Gastrocnemius medialis (tissue), 4 donors: ENCODE data around the gene THAP7. TPM values are rescaled to one million over a fixed set of nuclear protein-coding genes. Genes with fewer than 3 reads are reported as not detected.
"Not testable (repeated sequence)": the region's sequence is repeated elsewhere in the genome, so short reads cannot be mapped to it uniquely, and the experiment has no call there.

Source experiments
- ATAC-seq, 2 donors: fragments of 150-250 bp; one replicate each; pipeline ENCODE4 v1.9.1; 2016
- DNase-seq, 2 donors: peaks; one replicate each; pipeline ENCODE4 v3.0.0-alpha.2; 2019
- H3K27ac ChIP-seq, 4 donors: fragments of 200-600 bp; sonication (generic); 1 replicate in 1 of 4; 2 replicates in 3 of 4; pipeline ENCODE4 v1.5.1; 2016 to 2018; ENCODE audit warnings: mild to moderate bottlenecking in 2 of 4, moderate library complexity in 1 of 4
- H3K27me3 ChIP-seq, 3 donors: fragments of 200-600 bp; sonication (generic) in 2 of 3; 1 replicate in 1 of 3; 2 replicates in 2 of 3; pipeline versions ENCODE4 v1.5.1 to v1.6.0; 2016 to 2019; ENCODE audit warnings: mild to moderate bottlenecking in 1 of 3, moderate library complexity in 1 of 3
- H3K36me3 ChIP-seq, 2 donors: fragments of 200-600 bp; sonication (generic) in 1 of 2; one replicate each; pipeline ENCODE4 v1.5.1; 2017 to 2018
- H3K4me1 ChIP-seq, 2 donors: fragments of 200-600 bp; sonication (generic) in 1 of 2; one replicate each; pipeline ENCODE4 v1.5.1; 2016 to 2017; ENCODE audit warnings: mild to moderate bottlenecking in 2 of 2
- H3K4me3 ChIP-seq, 4 donors: fragments of 200-600 bp; sonication (generic) in 3 of 4; 1 replicate in 1 of 4; 2 replicates in 3 of 4; pipeline ENCODE4 v1.5.1; 2016 to 2019; ENCODE audit warnings: mild to moderate bottlenecking in 2 of 4
- H3K9me3 ChIP-seq, 3 donors: fragments of 200-600 bp; sonication (generic) in 2 of 3; 1 replicate in 1 of 3; 2 replicates in 2 of 3; pipeline ENCODE4 v1.5.1; 2016 to 2019
- POLR2A ChIP-seq, 2 donors: fragments of 450-650 bp; IDR thresholded peaks; one replicate each; pipeline ENCODE4 v1.6.1; 2017; ENCODE audit warnings: antibody characterized with exemption in 2 of 2, mild to moderate bottlenecking in 2 of 2, moderate library complexity in 2 of 2
- in situ Hi-C, 4 donors: fragments of 200-750 bp; cut with MboI; loops; one replicate each; pipeline versions ENCODE4 v1.15.0 to v1.8.0; 2017; ENCODE audit warnings: low sequenced_read_pairs in 4 of 4
- intact Hi-C: fragments of 100-400 bp; cut with DNase I; formaldehyde crosslinking; loops from one replicate; pipeline ENCODE4 v1.15.1; 2023; ENCODE audit warnings: low total_unique reads
- total RNA-seq, 4 donors: library from RNA; depleted of rRNA; stranded (reverse); fragments of >200 nt; gene quantifications; one replicate each; pipeline versions ENCODE4 v1.1.0 to v1.2.3, GENCODE V29; 2016
- TF ChIP-seq, protein P1 (sequence below), 5 experiments: fragments of 450-650 bp in 3 of 5; fragments of 200-600 bp in 2 of 5; sonication (generic) in 2 of 5; IDR thresholded peaks in 4 of 5; conservative IDR thresholded peaks in 1 of 5; 1 replicate in 4 of 5; 2 replicates in 1 of 5; pipeline ENCODE4 v1.5.1; 2016 to 2019; ENCODE audit warnings: antibody characterized with exemption in 5 of 5, mild to moderate bottlenecking in 3 of 5, moderate library complexity in 3 of 5

The THAP7 gene
- total RNA-seq, 4 donors from 2014 or later = 44.8 to 76.2 (median 61.7) TPM

DNA sequence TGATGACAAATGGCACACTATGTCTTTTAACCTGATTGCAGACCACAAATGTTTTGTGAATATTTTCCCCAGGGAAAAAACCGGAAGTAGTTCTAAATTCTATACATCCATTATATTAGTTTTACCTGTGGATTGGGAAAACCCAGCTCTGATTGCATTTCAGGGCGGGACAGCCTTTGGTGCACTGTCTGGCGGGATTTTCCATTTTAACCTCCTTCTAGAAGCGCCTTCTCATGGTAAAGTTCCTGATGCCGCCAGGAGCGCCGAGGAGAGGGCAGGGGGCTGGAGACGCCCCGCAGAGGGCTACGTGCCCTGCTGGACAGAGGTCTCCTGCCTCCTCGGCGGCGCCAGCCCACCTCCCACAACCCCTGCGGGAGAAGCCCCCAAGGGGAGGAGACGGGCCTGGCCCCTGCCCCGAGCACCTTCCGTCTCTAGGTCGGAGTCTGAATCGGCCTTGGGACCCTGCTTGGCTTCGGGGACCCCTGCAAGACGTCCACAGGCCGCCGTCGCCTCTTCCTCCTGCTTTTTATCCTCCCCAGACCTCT lies 11.8 kb upstream of the THAP7 start:
- Histone ChIP-seq H3K4me1 (peaks cover 12 to 26% of the 10 kb centered on the region in 2 donors), H3K36me3 (no peaks in the 10 kb centered on the region), H3K27ac (peak overlapping the region; percentile 90 to 96 (median 94)), H3K27me3 (no peaks in the 10 kb centered on the region), H3K9me3 (no peaks in the 10 kb centered on the region), H3K4me3 (peak overlapping the region; percentile 56 to 81 (median 73))
- ATAC-seq (no peak), DNase-seq (no peak)
- in situ Hi-C loops (no loop called here), intact Hi-C loops (no loop called here)
- TF ChIP-seq POLR2A (IDR thresholded peaks at IDR 0.05) = no peak
- TF ChIP-seq, protein P1, sequence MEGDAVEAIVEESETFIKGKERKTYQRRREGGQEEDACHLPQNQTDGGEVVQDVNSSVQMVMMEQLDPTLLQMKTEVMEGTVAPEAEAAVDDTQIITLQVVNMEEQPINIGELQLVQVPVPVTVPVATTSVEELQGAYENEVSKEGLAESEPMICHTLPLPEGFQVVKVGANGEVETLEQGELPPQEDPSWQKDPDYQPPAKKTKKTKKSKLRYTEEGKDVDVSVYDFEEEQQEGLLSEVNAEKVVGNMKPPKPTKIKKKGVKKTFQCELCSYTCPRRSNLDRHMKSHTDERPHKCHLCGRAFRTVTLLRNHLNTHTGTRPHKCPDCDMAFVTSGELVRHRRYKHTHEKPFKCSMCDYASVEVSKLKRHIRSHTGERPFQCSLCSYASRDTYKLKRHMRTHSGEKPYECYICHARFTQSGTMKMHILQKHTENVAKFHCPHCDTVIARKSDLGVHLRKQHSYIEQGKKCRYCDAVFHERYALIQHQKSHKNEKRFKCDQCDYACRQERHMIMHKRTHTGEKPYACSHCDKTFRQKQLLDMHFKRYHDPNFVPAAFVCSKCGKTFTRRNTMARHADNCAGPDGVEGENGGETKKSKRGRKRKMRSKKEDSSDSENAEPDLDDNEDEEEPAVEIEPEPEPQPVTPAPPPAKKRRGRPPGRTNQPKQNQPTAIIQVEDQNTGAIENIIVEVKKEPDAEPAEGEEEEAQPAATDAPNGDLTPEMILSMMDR (IDR thresholded peaks at IDR 0.05 in 4 of 5, conservative IDR thresholded peaks at IDR 0.05 in 1 of 5) = no peak

DNA sequence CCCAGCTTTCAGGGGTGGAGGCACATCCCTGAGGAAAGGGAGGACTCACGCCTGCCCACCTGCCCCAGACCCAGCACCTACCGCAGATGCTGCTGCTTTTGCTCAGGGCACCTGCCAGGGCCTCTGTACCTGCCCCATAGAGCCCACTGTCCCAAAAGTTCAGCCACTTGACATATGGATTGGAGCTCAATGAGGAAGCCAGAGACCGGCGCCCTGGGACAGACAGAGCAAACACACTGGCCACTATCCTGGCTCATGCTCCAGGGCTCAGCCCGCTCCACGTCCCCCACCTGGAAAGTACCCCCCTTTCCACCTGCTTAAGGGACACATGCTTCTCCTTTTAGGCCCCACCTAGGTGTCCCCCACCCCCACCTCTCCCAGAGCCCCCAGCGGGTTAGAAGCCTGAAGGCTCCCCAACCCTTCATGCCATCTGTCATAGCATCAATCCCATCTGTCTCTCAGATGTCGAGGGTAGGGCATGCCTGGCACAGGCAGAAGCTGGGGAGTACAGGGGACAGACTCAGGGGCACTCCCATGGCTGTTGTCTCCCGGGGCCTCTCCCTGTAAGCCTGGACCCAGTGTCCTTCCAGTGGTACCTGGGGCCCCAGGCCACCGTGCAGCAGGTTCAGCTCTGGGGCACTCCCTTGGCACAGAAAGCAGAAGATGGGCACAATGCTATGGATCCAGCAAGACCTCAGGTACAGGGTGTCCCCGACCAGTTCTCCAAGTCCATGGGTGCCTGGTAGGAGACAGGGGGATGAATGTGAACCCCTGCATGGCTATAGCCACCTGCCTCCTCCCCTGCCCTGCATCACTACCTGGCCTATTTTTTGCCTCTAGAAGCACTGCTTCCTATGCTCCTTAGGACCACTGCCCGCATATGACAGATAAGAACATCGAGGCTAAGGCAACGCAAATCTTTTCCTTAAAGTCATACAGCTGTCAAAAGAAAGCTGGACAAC lies 10.8 kb upstream of the THAP7 start:
- Histone ChIP-seq H3K27ac (no peak overlapping the region), H3K4me3 (no peak overlapping the region)
- in situ Hi-C loops = no loop called here

DNA sequence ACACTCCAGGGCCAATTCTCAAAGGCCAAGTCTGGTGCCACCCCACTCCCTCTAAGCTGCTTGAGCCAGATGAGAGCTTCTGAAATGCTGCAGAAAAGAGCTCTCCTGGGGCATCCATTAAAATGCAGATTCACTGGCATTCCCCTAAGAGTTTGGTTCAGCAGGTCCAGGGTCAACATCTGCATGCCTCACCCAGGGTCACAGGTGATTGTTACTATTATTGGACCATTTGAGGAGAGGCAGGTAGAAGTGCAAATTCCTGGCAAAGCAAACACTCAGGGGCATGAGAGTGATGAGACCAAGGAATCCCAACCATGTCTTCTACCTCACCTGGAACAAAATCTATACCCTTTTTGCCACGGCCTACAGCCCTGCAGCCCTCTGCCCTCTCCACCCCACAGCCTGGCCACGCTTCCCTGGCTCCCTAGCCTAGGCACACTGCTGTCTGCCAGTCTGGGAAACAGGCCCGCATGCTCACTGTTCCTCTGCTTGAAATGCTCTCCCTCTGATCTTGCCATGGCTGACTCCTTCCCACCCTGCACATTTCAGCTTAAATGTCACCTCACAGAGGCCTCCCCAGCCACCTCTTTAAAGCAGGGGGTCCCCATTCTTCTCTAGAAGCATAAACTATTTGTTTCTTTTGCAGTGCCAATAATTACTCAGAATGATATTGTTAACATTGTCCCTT lies 8.7 kb upstream of the THAP7 start:
- Histone ChIP-seq H3K4me1 (peaks cover 10 to 20% of the 10 kb centered on the region in 2 donors), H3K27me3 (no peaks in the 10 kb centered on the region), H3K27ac (no peak overlapping the region), H3K36me3 (no peaks in the 10 kb centered on the region), H3K4me3 (no peak overlapping the region), H3K9me3 (no peaks in the 10 kb centered on the region)
- in situ Hi-C loops (no loop called here), intact Hi-C loops (no loop called here)
- TF ChIP-seq, protein P1 (IDR thresholded peaks at IDR 0.05 in 4 of 5, conservative IDR thresholded peaks at IDR 0.05 in 1 of 5) = no peak
- no peak for TF ChIP-seq POLR2A (IDR thresholded peaks at IDR 0.05)
- DNase-seq (no peak), ATAC-seq (no peak)

More for the DNA sequence above, 10.8 kb upstream of the THAP7 start:
- DNase-seq = no peak
- no peaks in the 10 kb centered on the region for H3K9me3 ChIP-seq
- no peak for TF ChIP-seq POLR2A (IDR thresholded peaks at IDR 0.05)
- TF ChIP-seq, protein P1 (IDR thresholded peaks at IDR 0.05 in 4 of 5, conservative IDR thresholded peaks at IDR 0.05 in 1 of 5) = no peak
- H3K36me3 ChIP-seq = no peaks in the 10 kb centered on the region
- no peaks in the 10 kb centered on the region for H3K27me3 ChIP-seq
- ATAC-seq = no peak
- peaks cover 12 to 26% of the 10 kb centered on the region in 2 donors for H3K4me1 ChIP-seq
- intact Hi-C loops = no loop called here

DNA sequence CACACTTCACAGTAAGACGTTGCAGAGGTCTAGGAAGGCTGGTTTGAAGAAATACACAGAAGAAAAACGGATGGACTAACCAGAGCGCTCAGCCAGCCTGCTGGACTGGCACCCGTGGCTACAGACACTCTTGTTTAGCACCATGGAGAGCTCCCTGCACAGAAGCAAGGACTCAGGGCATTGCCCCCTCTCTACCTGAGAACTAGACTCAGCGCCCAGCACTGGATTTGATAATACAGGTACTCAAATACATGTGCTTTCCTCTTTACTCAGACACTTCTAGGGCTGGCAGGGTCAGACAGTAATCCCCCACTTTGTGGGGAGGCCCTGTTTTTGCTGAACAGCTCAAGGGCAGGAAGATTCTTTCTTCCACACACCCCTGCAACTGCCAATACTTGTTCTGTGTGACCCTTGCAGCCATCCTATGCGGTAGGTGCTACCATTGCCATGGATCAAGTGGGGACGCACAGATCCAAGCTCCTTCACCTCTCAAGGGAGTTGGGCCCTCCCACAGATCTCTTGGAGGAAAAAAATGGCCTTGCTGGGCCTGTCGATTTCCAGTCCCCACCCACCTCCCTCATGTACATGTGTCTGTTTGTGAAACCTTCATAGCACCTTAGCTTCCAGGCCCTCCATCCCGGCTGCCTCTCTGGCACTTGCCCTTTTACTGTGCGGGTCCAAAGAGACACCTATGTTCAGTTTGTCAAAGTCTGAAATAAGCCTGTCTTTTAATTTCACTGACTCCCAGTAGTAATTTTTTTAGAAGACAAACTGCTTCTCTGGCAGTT lies 7.9 kb upstream of the THAP7 start:
- DNase-seq (no peak), ATAC-seq (no peak)
- Histone ChIP-seq H3K36me3 (no peaks in the 10 kb centered on the region), H3K4me1 (peaks cover 6 to 12% of the 10 kb centered on the region in 2 donors), H3K4me3 (no peak overlapping the region), H3K9me3 (no peaks in the 10 kb centered on the region), H3K27ac (no peak overlapping the region), H3K27me3 (no peaks in the 10 kb centered on the region)
- no peak for TF ChIP-seq POLR2A (IDR thresholded peaks at IDR 0.05)
- TF ChIP-seq, protein P1 (IDR thresholded peaks at IDR 0.05 in 4 of 5, conservative IDR thresholded peaks at IDR 0.05 in 1 of 5) = no peak
- in situ Hi-C loops (loop anchor here in 1 of 4 donors (10.0 kb wide), 1 partner anchor 125 kb away; no protein-coding TSS in a partner anchor), intact Hi-C loops (loop anchor here (10.0 kb wide), 1 partner anchor 125 kb away; no protein-coding TSS in a partner anchor)

DNA sequence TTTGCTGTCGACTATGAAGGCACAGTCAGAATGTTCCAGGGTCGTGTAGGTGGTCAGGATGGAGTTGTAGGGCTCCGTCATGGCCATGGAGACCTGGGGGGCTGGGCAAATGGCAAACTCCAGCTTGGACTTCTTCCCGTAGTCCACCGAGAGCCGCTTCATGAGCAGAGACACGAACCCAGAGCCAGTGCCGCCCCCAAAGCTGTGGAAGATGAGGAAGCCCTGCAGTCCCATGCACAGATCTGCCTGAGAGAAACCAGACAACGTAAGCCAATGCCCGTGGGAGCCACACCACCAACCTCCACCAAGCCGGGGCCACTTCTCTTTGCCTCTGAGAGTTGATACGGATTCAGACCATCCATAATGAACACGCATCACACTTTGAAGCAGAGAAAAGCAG lies 7.3 kb upstream of the THAP7 start:
- H3K27ac ChIP-seq, H3K4me1 ChIP-seq, H3K4me3 ChIP-seq, H3K36me3 ChIP-seq, DNase-seq, H3K9me3 ChIP-seq, H3K27me3 ChIP-seq, ATAC-seq: not testable (repeated sequence)
- in situ Hi-C loops = loop anchor here in 1 of 4 donors (10.0 kb wide), 1 partner anchor 124 kb away; no protein-coding TSS in a partner anchor
- intact Hi-C loops = loop anchor here (10.0 kb wide), 1 partner anchor 124 kb away; no protein-coding TSS in a partner anchor
